Calu3 (cell line): ENCODE results near the gene TTLL11. TPM values are rescaled to one million over a fixed set of nuclear protein-coding genes. Genes with fewer than 3 reads are reported as not detected.

Source experiments
- BruUV-seq: library from RNA; stranded (reverse); fragments of 400-500 nt; replicated peaks from 2 replicates; lab custom pipeline; 2021; lab: Mats Ljungman, UMichigan
- CTCF ChIA-PET: fragments of 300-600 bp; sonication (Branson Sonifier 250); formaldehyde crosslinking; loops from one replicate; lab custom pipeline; 2022; ENCODE audit warnings: antibody characterized with exemption; lab: Charles Lee
- DNase-seq: peaks from one replicate; pipeline ENCODE4 v3.0.0; 2022
- H3K27ac Mint-ChIP-seq: one replicate; pipeline ENCODE4 v1.8.0; 2022; ENCODE audit warnings: mixed read lengths; ENCODE audit not compliant: unreplicated experiment
- H3K27me3 Mint-ChIP-seq: one replicate; pipeline ENCODE4 v1.8.0; 2022; ENCODE audit warnings: mixed read lengths; ENCODE audit not compliant: unreplicated experiment
- H3K36me3 Mint-ChIP-seq: one replicate; pipeline ENCODE4 v1.8.0; 2022; ENCODE audit warnings: mild to moderate bottlenecking, moderate library complexity, mixed read lengths; ENCODE audit not compliant: insufficient read depth, unreplicated experiment
- H3K4me1 Mint-ChIP-seq: one replicate; pipeline ENCODE4 v1.8.0; 2022; ENCODE audit warnings: mild to moderate bottlenecking, low read depth, mixed read lengths; ENCODE audit not compliant: unreplicated experiment
- H3K4me3 Mint-ChIP-seq: one replicate; pipeline ENCODE4 v1.8.0; 2022; ENCODE audit warnings: mild to moderate bottlenecking, low read depth, moderate library complexity, mixed read lengths; ENCODE audit not compliant: unreplicated experiment
- H3K9me3 Mint-ChIP-seq: one replicate; pipeline ENCODE4 v1.8.0; 2022; ENCODE audit warnings: low read depth, mixed read lengths; ENCODE audit not compliant: unreplicated experiment
- CTCF ChIP-seq: fragments of 200-600 bp; IDR thresholded peaks from one replicate; pipeline ENCODE4 v1.8.0; 2022; ENCODE audit warnings: antibody characterized with exemption; ENCODE audit not compliant: unreplicated experiment
- intact Hi-C: fragments of 100-400 bp; cut with micrococcal nuclease; formaldehyde crosslinking; loops from one replicate; pipeline ENCODE4 v1.10.0; 2022; ENCODE audit not compliant: unreplicated experiment
- total RNA-seq: library from RNA; stranded (reverse); gene quantifications from 2 replicates; pipeline ENCODE4 v1.2.3, GENCODE V29; 2022

TTLL11 gene
- total RNA-seq, 1 experiment from 2014 or later: 10.5 TPM

GRCh38 chr9:121966706-121967105, 126.4 kb downstream of the TTLL11 start:
- intact Hi-C loops: no loop called here
- CTCF ChIA-PET: no interaction called here
- H3K27me3 Mint-ChIP-seq: no peaks in the 10 kb centered on the region
- no peaks in the 10 kb centered on the region for H3K36me3 Mint-ChIP-seq
- H3K4me1 Mint-ChIP-seq: peaks cover 28% of the 10 kb centered on the region
- H3K27ac Mint-ChIP-seq: no peak overlapping the region
- H3K9me3 Mint-ChIP-seq: no peaks in the 10 kb centered on the region
- no peak for TF ChIP-seq CTCF
- no peak for DNase-seq
- H3K4me3 Mint-ChIP-seq: no peak overlapping the region
- BruUV-seq: no TSS peak

GRCh38 chr9:121963528-121963995, 129.5 kb downstream of the TTLL11 start:
- DNase-seq: peak; percentile 22
- Mint-ChIP-seq H3K4me1 (peaks cover 58% of the 10 kb centered on the region), H3K4me3 (peak overlapping the region; percentile 43), H3K27me3 (no peaks in the 10 kb centered on the region), H3K9me3 (no peaks in the 10 kb centered on the region), H3K27ac (peak overlapping the region; percentile 52), H3K36me3 (no peaks in the 10 kb centered on the region)
- TF ChIP-seq CTCF: no peak
- BruUV-seq: no TSS peak
- CTCF ChIA-PET: no interaction called here
- intact Hi-C loops: no loop called here

DNA sequence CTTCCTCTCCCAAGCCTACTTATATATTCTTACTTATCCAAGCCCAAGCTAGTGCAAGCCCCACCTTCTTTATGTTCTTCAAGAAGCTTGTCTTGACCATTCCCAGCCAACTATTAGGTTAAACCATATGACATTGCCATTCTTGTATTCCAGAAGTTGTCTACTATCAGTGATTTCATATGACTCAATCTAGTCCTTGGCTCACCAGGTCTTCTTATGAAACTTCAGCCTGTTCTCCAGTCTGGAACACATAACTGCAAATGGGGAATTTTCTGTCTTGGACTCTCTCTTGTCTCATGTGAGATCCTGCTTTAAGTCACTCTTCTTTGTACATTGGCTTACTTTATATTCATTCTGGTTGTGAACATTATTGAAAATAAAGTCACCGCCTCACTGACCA, 130.7 kb downstream of the TTLL11 start:
- no peak for DNase-seq
- Mint-ChIP-seq H3K4me3 (peak overlapping the region; percentile 43), H3K36me3 (no peaks in the 10 kb centered on the region), H3K9me3 (no peaks in the 10 kb centered on the region), H3K27ac (peak overlapping the region; percentile 18), H3K4me1 (peaks cover 67% of the 10 kb centered on the region), H3K27me3 (no peaks in the 10 kb centered on the region)
- no TSS peak for BruUV-seq
- intact Hi-C loops: no loop called here
- no peak for TF ChIP-seq CTCF
- CTCF ChIA-PET: no interaction called here

- H3K4me3 Mint-ChIP-seq: no peak overlapping the region
- H3K36me3 Mint-ChIP-seq: no peaks in the 10 kb centered on the region
- intact Hi-C loops: no loop called here
- BruUV-seq: no TSS peak
- CTCF ChIA-PET: no interaction called here
- H3K27ac Mint-ChIP-seq: no peak overlapping the region
- H3K4me1 Mint-ChIP-seq: peaks cover 71% of the 10 kb centered on the region
- DNase-seq: no peak
- no peak for TF ChIP-seq CTCF
- H3K9me3 Mint-ChIP-seq: no peaks in the 10 kb centered on the region
- H3K27me3 Mint-ChIP-seq: no peaks in the 10 kb centered on the region
These were observed 132.4 kb downstream of the TTLL11 start for GRCh38 chr9:121960665-121961064.
